ENCODE data around the gene COL23A1.
A peak's percentile ranks its signal among the peaks of the same experiment; 100 is the strongest.

Gene COL23A1

DNA sequence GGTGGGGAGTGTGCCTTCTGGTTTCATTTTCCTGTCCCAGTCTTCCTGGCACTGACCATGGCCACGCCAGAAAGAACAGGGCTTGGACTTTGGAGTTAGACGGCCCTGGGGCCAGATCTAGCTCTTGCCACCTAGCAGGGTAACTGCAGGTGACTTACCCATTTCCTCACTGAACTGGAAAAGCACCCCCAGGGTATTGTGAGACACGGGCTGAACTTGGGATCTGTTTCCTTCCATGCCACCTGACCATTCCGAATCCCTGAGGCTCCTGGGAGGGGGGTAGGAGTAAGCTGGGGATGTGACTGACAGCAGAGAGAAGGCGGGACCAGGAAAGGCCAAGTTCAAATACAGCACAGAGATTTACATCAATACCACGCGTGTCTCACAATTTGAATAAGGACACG lies 376.4 kb downstream of the COL23A1 start:
- no peak for DNase-seq

DNA sequence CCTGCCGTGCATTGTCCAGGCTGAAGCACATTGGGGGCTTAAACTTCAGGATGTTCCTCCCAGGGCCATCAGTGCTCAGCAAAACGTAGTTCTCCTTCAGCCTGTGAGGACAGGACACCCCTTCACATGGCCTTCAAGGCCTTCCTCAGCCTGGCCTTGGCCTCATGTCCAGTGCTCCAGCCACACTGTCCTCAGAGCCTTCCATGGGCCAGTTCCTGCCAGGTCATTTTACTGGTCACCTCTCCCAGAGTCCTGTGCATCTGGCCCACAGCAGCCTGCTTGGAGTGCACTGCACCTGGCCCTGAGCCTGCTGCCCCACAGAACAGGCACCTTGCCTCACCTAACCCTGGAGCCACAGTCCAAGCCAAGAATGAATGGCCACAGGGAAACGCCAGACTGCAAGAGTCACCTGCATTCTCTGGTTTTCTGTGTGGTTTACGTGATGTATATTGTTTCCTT lies 377.2 kb downstream of the COL23A1 start:
- no peak for DNase-seq

DNA sequence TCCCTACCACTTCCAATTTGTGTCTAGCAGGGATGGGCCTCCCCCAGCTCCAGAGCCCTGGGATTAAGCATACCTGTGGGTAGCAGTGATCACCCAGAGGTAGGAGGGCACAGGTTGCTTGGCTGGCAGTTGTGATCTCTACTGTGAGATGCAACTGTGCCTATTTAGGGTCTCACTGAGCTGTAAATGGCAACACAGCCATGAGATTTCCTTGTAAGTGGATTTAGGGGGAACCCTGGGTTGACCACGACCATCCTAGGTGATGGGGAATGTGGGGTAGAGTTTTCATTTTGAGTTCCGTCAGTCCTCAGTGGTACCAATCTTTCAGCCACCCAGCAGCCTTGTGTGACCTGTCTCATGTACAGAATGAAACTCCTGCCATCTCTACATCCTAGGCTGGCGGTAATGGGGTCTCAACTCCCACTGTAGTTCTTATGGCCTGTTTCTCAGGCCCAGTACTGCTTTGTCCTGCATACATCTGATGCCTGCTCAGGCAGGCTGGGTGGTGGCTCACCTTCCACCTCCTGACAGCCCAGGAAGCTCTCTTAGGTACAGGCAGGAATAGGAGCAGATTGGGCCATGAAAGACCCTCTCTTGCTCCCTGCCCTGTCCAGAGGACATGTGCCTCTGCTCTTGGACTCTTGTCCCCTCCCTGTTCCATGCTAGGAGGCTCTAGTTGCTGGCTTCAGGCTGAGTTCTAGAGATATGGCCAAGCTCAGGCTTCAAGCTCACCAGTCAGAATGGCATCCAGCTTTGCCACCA lies 377.8 kb downstream of the COL23A1 start:
- DNase-seq, result no peak

DNA sequence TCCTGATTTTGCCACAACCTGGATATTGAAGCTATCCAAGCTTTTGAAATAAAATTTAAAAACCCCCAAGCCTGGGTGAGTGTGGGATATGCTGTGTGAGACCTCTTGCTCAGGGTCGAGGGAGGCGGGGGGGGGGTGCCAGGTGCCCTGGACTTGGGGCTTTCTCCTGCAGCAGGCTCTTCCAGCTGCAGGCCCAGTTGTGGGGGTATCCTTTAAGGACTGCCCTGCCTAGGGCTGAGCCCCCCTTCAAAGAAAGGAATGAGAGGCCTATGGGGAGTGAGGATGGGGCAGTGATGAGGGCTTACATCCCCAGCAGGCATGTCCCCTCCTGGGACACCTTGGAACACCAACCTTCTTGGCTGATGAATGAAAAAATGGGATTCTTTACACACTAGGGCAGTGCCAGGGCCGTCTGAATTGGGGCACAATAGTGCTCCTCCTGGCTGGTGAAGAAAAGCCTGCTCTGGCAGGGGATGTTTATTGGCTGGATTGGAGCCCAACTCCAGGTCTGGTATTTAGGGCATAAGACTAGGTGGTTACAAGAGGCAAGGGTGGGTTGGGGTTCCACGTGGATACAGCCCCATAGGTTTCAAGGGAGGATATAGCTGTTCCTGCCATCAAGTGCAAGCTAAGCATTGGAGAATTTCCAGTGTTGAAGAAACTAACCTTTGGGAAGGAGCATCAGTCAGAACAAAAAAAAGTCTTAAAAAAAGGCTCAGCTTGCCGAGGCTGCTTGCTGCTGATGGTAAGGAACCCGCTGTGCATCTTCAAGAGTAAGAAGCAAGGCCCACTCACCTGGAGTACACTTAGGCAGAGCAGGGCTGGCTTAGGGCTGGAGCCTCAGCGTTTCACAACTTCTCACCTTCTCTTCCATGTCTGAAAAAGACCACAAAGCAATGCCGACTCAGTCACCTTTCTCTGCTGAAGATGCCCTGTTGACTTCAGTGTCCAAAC lies 378.8 kb downstream of the COL23A1 start:
- no peak for DNase-seq

DNA sequence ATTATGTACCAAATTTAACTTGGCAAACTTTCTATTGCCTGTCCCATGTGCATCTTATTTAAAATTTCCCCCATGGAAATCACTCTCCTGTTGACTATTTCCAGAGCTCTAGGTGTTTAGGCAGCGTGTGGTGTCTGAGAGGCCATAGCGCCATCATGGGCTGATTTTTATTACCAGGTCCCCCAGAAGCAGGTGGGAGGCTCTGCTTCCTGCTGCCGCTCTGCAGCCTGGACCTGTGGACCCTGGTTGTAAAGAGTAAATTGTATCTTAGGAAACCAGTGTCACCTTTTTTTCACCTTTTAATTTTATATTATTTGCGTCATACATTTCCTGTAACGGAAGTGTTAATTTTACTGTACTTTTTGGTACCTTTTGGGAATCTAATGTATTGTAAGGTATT lies 379.5 kb downstream of the COL23A1 start:
- no peak for DNase-seq

DNA sequence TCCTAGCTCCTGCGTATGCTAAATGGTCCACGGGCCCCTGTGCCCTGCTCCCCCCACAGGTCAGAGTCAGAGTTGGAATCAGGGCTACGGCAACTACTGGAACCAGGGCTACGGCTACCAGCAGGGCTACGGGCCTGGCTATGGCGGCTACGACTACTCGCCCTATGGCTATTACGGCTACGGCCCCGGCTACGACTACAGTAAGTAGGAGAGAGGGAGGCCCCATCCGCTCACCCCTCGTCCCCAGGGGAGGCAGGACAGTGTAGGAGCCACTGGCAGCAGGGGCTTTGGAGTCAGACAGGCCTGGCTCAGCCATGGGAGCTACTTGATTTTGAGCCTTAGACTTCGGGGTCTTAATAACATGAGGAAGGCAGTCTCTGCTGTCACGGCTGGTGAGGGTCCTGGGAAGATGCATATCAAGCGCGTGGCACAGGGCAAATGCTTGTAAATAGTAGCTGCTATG lies 380.1 kb downstream of the COL23A1 start:
- no peak for DNase-seq

DNA sequence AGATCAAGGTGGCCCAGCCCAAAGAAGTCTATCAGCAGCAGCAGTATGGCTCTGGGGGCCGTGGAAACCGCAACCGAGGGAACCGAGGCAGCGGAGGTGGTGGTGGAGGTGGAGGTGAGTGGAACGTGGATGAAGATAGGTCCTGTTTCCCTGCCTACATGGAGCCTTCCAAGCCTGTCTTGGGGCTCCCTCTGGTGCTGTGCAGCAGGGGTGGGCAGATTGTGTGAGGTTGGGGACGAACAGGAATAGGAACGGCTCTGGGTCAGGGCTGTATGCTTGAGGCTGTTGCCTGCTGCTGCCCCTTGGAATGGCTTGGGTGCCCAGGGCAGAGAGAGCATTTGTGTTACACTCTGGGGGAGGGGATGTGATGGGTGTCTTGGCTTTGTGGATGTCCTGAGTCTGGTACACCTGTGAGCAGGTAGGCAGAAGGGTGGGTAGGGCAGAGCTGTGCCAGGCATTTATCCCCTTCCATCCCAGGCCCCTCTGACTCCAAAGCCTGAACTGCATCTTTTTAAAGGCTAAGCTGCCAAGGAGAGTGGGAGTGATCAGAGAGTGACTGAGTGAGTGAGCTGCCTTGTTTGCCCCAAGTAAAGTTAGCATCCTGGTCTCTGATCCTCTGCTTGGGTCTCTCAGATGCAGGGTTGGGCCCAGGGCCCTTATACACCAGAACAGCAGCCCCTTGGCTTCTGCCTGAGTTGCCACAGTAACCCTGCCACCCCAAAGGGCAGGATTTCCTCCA lies 380.7 kb downstream of the COL23A1 start:
- DNase-seq, result no peak

DNA sequence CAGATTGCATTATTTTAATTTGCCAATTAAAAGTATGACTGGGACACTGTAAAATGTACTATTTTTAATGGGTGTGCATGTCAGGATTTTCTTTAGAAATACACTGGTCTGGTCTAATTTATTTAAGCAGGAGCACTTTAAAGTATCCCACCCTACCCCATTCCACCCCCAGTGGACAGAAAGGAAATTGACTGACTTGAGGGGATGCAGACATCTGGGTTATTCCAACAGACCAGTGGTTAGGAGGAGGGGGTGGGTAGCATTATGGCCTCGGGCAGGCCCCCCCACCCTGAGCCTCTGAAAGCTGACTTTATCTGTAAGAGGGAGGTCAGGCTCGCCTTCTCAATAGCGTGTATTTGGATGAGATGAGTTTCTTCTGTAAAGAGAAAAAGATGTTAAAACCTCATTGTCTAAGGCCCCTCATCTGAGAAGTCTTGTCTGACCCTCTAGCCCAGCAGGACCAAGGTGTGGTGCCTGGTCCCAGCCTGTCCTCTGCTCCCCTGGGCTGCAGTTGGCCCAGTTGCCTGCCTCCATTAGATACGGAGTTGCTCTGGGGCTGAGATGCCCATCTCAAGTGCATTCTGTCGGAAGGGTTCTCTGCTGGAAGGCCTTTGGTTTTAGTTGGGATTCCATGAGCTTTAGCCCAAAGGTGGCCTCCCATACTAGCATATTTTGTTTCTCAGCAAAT lies 381.5 kb downstream of the COL23A1 start:
- DNase-seq, result no peak

DNA sequence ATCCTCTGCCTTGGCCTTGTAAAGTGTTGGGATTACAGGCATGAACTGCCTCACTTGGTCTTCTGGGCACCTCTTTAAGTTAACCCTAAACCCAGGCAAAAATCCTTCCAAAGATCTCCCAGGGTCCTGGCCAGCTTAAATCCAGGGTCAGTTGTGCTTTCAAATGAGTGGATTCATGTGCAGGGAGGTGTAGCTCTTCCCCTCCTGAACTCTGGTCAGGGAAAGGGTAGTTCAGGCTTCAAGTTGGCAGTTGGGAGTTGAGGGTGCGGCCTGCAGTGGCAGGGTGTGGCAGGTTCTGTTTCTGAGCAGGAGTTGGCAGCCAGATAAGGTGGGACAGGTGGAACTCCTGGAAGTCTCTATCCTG lies 382.3 kb downstream of the COL23A1 start:
- no peak for DNase-seq

DNA sequence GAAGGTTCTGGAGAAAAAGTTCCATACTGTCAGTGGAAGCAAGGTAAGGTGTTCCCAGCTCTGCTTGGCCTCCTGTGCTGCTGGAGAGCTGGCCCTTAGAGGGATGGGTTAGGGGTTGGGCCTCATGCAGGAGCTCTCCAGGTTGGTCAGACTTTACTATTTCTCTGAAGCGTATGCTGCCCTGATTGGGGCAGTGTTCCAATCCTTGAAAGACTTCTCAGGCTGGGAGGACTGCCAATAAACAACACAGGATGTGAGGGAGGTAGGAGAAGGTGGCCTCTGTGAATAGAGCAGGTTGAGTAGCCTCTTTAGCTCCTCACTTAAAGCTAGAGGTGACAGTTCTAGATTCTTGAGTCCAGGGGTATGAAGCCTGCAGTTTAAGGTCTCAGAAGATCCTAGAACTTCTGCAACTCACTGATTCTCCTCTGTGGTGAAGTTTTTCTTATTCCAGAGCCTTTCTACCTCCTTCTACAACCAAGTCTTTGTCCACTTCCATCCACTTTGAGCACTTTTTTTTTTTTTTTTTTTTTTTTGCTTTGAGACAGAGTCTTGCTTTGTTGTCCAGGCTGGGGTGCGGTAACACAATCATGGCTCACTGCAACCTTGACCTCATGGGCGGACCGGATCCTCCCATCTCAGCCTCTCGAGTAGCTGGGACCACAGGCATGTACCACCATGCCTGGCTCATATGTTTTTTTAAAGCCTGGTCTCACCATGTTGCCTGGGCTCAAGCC lies 382.8 kb downstream of the COL23A1 start:
- DNase-seq, result no peak

DNA sequence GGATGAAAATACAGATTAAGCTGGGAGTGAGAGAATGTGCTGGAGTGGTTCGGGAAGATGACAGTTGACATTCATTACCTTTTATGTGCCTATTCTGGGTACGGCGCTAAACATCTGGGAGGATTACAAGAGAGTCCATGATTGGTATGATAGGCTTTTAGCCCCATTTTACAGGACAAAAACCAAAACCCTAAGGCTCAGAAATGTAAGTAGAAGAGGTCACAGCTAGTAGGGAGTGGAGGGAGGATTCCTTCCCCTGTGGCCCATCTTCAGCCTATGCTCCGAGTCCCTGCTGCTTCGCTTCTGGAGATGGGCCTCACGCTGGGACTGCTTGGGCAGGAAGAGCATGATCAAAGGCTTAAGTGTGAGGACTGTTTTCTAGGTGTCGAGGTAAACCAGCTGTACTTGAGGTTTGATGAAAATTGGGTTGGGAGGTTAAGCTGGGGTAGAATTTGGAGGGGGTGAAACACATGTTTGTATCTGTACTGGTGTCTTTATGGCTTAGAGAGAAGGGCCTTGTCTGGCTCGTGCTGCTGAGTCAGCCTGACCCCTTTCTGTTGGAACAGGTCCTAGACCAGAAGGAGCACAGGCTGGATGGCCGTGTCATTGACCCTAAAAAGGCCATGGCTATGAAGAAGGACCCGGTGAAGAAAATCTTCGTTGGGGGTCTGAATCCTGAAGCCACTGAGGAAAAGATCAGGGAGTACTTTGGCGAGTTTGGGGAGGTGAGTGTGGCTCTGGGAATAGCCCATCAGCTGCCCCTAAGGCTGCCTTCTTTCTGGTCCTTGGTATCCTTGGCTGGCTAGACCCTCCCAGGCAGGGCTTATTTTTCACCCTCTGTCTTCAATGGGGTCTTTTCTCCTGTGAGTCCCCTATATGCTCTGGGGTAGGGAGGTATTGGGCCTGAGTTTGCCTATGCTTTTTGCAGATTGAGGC lies 383.8 kb downstream of the COL23A1 start:
- no peak for DNase-seq

DNA sequence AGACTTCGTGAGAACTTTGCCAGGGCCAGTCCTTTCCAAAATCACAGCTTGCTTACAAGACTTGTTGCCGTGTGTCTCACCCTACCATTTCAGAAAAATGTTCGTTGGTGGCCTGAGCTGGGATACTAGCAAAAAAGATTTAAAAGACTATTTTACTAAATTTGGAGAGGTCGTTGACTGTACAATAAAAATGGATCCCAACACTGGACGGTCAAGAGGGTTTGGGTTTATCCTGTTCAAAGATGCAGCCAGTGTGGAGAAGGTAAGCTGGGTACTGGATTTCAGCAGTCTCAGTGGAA lies 384.5 kb downstream of the COL23A1 start:
- DNase-seq, result no peak

DNA sequence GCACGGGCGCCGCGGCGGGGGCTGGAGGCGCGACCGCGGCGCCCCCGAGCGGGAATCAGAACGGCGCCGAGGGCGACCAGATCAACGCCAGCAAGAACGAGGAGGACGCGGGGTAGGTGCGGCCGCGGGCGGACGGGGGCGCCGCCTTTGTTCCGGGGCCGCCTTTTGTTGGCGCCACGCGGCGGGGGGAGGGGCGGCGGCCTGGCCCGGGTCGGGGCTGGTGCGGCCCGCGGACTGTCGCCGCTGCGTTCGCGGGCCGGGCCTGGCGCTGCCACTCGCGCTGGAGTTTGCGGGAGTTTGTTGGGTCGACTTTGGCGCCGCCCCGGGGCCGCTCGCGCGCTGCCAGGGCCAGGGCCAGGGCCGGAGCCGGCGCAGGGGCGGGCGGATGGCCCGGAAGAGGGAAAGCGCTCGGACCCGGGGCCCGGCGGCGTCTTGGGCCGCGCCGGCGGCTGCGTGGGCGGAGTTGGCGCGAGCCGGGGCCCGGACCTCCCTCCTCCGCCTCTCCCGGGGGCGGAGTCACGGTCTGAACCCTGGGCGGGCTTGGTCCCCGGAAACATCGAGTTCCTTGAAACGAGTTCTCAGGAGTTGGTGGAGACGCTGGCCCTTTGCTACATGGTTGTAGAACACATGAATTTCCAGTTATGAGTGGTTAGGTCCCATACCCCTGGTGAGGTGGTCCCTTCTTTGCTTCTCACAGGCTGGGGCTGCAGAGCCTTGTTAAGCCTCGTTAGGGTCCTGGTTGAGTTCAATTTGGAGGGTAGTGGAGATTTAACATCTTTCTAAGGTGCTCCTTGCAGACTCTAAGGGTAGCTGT lies 385.1 kb downstream of the COL23A1 start:
- peak; percentile 68 to 76 for DNase-seq

DNA sequence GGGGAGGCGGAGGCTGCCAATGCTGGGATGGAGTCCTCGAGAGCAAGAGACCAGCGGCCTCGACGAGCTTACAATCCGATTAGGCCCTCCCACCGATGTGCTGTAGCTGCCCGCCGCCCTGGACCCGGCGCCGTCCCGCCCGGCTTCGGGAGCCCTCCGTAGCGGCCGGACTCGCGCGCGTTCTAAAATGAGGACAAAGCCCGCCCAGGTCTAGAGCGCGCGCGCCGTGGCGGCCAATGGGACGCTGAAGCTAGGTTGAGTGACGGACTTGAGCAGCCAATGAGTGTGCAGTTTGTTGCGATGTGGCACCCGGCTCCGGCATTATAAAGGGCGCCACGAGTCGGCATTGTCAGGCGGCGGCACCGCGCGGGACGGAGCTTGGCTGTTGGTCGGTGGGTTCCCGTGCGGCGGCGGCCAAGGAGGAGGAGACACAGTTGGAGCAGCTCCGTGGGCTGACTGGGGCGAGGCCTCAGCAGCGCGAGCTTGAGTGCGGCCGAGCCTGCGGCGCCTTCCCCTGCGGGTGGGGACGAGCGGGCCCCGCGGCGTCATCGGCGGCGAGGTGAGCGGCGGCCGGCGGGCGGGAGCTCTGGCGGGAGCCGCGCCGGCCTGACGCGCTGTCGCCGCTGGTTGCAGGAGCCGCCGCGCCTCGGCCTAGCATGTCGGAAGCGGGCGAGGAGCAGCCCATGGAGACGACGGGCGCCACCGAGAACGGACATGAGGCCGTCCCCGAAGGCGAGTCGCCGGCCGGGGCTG lies 385.8 kb downstream of the COL23A1 start, which contains the start of gene HNRNPAB:
Gene HNRNPAB, plus strand, starts transcription at position 352 of the 753 bp plus-strand sequence. Its CDS starts 305 bp downstream, at position 657.
- peak; percentile 95 to 96 for DNase-seq

DNA sequence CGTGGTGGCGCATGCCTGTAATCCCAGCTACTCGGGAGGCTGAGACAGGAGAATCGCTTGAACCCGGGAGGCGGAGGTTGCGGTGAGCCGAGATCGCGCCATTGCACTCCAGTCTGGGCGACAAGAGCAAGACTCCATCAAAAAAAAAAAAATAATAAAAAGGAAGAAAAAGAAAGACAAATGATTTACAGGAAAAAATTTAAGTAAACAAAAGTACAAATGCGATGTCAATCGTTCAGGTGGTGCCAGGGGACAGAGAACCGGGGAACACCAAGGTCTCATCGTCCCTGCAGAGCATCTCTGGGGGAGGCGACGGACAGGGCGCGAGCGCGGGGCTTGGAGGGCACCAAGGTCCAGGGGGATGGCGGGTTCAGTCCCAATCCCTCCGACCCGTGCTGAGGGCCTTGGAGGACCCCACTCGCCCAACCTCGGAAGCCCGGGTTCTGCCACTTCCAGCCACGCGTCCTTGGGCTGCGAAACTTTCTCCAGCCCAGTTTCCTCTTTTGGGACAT lies 386.5 kb downstream of the COL23A1 start:
- DNase-seq, result no peak

DNA sequence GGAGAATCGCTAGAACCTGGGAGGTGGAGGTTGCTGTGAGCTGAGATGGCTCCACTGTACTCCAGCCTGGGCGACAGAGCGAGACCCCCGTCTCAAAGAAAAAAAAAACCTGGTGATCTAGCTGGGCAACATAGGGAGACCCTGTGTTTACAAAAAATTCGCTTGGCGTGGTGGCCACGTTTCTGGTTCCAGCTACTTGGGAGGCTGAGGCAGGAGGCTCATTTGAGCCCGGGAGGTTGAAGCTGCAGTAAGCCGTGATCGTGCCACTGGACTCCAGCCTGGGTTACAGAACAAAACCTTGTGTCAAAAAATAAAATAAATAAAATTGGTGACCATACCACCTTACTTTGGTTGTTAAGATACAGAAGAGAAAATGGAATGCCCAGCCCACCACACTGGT lies 387.7 kb downstream of the COL23A1 start:
- DNase-seq, result no peak

DNA sequence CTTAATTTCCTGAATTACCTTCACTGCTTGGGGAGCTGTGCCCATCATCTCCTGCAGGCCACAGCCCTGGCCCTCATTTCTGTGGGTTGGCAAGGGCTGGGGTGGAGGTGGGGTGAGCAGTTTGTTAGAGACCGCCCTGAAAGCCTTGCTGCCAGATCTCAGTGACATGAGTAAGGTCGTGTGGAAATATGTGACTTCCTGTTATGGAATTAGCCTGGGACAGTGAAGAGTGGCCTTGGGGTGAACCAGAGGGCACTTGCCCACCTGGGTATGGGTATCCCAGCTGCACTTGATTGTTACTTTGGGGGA lies 388.3 kb downstream of the COL23A1 start:
- DNase-seq, result no peak

DNA sequence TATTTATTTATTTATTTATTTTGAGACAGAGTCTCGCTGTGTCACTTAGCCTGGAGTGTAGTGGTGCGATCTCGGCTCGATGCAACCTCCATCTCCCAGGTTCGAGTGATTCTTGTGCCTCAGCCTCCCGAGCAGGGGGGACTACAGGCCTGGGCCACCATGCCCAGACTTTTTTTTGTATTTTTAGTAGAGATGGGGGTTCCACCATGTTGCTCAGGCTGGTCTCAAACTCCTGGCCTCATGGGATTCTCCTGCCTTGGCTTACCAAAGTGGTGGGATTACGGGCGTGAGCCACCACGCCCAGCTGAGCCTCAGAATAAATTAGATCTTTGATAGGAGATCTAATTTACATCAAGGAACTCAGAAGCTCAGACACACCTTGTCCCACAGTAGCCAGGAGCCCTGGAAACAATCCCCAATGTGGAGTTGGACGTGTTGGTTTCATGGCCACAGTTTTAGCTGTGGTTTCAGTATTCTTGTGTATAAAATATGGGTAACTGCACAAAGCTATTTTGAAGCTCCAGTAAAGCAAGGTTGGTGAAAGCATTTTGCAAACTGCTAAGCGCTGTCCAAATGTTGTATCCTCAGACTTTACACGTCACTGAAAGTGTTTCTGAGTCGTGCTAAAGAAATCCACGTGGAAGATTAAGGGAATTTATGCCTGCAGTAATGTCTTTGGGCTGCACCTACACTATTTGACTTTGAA lies 388.8 kb downstream of the COL23A1 start:
- no peak for DNase-seq
